IPS-NIHi7 (cell line): Measurements from ENCODE around the gene SYS1.

ENCODE experiments used
- DNase-seq: peaks from one replicate; pipeline ENCODE4 v3.0.0; 2012; ENCODE audit warnings: mixed read lengths; ENCODE audit errors: extremely low spot score

The SYS1 gene

GRCh38 chr20:45355209-45356084 lies 7.5 kb upstream of the SYS1 start:
- DNase-seq, result no peak

GRCh38 chr20:45358282-45359068 lies 4.5 kb upstream of the SYS1 start:
- no peak for DNase-seq

- no peak for DNase-seq
Measured at GRCh38 chr20:45359069-45359405, 3.9 kb upstream of the SYS1 start.

- DNase-seq, result no peak
Measured at GRCh38 chr20:45359406-45360148, 3.4 kb upstream of the SYS1 start.

GRCh38 chr20:45361793-45362192 lies 1.2 kb upstream of the SYS1 start:
- DNase-seq, result no peak

GRCh38 chr20:45363611-45364492 lies 896 bp downstream of the SYS1 start:
- DNase-seq, result no peak

GRCh38 chr20:45365444-45365970 lies 2.6 kb downstream of the SYS1 start:
- DNase-seq, result no peak

- no peak for DNase-seq
Measured at GRCh38 chr20:45366192-45366591, 3.2 kb downstream of the SYS1 start.

GRCh38 chr20:45366631-45367030 lies 3.7 kb downstream of the SYS1 start:
- no peak for DNase-seq

- DNase-seq, result no peak
Measured at GRCh38 chr20:45367126-45367525, 4.2 kb downstream of the SYS1 start.

GRCh38 chr20:45368221-45368980 lies 5.4 kb downstream of the SYS1 start:
- DNase-seq, result no peak

- no peak for DNase-seq
Measured at GRCh38 chr20:45370571-45371160, 7.7 kb downstream of the SYS1 start.

- no peak for DNase-seq
Measured at GRCh38 chr20:45372241-45372640, 9.3 kb downstream of the SYS1 start.

- peak; percentile 45 for DNase-seq
Measured at GRCh38 chr20:45372646-45373352, 9.8 kb downstream of the SYS1 start.

- DNase-seq, result peak; percentile 88
Measured at GRCh38 chr20:45373353-45374100, 10.6 kb downstream of the SYS1 start.

- DNase-seq, result no peak
Measured at GRCh38 chr20:45374101-45374467, 11.1 kb downstream of the SYS1 start.

GRCh38 chr20:45374966-45375365 lies 12.0 kb downstream of the SYS1 start:
- no peak for DNase-seq

GRCh38 chr20:45377269-45377668 lies 14.3 kb downstream of the SYS1 start:
- no peak for DNase-seq

- DNase-seq, result no peak
Measured at GRCh38 chr20:45378191-45378590, 15.2 kb downstream of the SYS1 start, which contains the start of gene TP53TG5. Gene TP53TG5, minus strand, starts transcription at chr20:45378325. Its CDS starts 89 bp downstream, at chr20:45378236.
